Femur (tissue), 1 donor: ENCODE results near the gene BMPR1A.
A peak's percentile ranks its signal among the peaks of the same experiment; 100 is the strongest.
"Not testable (repeated sequence)": the region's sequence is repeated elsewhere in the genome, so short reads cannot be mapped to it uniquely, and the experiment has no call there.

Experiments
- DNase-seq: peaks from one replicate; pipeline ENCODE4 v3.0.0-alpha.2; 2017

BMPR1A gene

DNA sequence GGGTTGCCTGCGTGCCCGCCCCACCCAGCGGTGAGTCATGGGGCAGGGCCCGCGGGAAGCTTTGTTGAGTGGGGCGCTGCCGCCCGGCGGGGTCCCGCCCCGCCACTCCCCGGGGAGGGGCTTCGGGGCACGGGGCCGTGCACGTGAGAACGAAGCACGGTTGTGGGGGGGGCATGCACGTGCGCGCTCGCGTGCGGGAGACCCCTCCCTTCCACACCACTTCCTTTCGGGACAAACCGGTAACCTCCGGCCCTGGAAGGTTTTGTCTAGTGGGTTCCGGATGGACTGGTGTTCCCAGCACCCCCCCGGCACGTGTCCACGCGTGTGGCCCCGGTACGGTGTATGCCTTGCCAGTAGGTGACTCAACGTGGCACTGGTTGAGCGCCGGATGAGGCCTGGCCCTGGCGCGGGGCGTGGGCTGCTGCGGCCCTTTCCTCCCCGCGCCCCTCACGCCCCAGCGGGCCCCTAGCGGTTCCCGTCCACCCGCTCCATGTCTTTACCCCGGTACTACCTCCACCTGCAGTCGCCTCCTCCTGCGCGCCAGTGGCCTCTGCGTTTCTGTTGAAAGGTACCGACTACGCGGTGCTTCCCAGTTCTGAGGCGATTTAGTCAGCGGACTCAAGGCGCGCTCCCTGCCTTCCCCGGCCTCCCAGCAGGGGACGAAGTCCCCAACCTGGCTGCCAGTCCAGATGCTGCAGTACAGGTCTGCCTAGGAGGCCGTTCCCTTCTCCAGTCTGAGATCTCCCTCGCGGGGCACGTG is 215.0 kb downstream of the BMPR1A start:
- peak; percentile 91 for DNase-seq

DNA sequence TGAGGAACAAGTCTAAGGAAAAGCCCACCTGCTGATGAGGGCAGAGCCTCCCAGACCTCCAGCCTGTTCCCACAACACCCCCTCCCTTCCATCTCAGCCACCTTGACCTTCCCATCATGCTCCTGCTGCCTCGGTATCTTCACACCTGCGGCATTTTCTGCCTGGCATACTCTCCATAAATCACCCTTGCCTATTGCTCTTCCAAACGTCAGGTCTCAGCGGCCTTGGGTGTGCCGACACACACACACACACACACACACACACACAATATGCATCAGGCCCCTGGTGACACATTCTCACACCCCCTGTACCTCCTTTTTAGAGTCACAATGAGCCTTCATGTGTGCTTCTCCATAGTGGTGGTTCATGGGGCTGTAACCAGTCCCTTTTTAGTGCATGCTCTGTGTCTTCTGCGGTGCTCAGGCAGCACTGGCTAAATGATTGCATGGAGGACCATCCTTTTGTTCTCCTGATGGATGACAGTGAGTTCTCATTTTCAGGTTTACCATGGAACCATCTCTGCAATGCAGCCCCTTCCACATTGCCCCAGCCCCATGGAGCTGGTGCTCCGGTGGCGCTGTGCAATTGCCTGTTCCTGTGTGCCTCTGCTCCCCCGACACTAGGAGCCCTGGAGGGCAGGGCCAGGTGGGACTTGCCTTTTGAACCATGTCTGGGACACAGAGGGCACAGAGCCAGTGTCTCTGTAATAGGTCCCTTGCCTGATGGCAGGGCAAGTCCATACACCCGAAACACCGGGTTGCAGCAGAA is 216.4 kb downstream of the BMPR1A start:
- no peak for DNase-seq

DNA sequence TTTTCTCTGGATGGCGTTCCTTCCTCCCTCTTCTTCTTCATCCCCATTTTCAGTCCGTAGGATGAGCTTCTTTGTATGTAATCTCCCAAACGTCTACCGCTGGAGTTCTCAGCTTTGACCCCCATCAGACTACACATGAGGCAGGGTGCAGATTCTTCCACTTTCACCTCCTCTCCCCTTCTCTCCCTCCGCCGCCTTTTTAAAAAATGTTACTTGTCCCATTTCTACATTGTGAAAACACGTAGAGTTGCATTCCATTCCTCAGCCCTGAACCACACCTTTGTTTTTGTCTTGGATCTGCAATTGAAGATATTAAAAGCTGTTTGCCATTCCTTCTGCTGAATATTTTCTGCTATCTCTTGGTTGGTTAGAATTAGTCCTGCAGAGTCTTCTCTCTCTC is 218.1 kb downstream of the BMPR1A start:
- no peak for DNase-seq

DNA sequence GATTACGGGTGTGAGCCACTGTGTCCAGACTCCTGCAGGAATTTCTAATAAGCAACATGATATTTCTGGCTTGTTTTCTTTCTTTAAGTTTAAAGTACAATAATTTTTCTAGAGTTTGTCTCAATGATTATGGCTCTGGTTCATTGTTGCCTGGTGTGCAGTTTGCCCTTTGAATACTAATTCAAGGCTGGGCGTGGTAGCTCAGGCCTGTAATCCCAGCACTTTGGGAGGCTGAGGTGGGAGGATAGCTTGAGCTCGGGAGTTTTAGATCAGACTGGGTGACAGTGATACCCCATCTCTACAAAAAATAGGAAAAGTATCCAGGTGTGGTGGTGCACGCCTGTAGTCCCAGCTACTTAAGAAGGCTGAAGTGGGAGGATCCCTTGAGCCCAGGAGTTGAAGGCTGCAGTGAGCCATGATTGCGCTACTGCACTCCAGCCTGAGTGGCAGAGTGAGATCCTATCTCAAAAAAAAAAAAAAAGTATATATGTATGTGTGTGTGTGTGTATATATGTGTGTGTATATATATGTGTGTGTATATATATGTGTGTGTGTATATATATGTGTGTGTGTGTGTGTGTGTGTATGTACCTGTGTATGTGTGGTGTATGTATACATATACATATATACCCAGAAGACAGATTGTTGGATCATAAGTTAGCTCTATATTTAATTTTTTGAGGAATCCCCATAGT is 220.1 kb downstream of the BMPR1A start:
- DNase-seq, result no peak

DNA sequence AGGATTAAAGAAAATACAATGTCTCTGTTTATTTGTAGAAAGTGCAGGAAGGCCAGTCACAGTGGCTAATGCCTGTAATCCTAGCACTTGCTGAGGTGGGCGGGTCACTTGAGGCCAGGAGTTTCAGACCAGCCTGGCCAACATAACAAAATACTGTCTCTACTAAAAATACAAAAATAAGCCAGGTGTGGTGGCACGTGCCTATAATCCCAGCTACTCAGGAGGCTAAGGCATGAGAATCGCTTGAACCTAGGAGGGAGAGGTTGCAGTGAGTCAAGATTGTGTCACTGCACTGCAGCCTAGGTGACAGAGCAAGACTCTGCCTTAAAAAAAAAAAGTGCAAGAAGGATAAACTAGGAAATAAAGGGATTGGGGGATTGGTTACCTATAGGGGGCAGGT is 222.0 kb downstream of the BMPR1A start:
- not testable (repeated sequence) for DNase-seq

DNA sequence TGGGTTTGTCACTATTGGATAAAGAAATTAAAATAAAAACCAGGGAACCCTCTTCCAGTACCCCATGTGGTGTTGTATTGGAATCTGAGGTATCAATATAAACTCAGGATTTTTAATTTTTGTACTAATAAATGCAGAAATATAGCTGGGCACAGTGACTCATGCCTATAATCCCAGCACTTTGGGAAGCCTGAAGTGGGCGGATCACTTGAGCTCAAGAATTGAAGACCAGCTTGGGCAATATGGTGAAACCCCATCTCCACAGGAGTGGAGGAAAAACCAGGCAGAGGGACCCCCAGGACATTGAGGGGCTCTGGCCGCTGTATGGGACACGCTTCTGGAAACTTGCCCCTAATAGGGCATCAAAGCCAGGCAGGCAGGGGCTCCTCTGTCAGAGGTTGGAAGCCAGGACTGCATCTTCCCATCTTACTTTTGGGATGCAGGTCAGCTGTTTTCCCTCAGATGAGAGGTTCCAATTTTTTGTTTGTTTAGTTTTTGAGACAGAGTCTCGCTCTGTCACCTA is 222.9 kb downstream of the BMPR1A start:
- DNase-seq, result no peak

DNA sequence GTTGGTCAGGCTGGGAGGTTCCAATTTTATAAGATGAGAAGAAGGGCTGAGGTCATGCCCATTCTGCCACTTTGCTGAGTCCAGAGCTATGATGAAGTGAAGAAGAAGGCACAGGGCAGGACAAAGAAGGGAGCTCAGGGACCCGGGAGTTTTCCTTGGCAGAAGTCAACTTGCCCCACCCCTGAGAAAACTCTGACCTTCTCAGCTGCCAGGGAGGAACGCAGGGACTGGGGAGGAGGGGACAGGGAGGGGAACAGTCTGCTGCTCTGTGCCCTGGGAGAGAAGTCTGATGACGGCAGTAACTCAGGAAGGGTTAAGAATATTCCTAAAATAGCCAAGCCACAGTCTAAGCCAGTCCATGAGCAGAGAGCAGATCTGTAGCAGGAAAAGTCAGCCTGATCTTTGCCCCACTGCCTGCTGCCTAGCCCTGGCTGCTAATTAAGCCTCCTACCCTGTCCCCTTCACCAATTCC is 223.6 kb downstream of the BMPR1A start:
- peak; percentile 50 for DNase-seq

DNA sequence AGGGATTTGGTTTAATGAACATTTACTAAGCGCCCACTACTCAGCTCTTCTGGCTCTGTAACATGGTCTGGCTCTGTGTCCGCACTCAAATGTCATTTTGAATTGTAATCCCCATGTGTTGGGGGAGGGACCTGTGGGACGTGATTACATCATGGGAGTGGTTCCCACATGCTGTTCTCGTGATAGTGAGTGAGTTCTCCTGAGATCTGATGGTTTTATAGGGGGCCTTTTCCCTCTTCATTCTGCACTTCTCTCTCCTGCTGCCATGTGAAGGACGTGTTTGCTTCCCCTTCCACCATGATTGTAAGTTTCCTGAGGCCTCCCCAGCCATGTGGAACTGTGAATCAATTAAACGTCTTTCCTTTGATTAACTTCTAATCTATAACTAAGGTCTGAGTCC is 224.6 kb downstream of the BMPR1A start:
- not testable (repeated sequence) for DNase-seq

DNA sequence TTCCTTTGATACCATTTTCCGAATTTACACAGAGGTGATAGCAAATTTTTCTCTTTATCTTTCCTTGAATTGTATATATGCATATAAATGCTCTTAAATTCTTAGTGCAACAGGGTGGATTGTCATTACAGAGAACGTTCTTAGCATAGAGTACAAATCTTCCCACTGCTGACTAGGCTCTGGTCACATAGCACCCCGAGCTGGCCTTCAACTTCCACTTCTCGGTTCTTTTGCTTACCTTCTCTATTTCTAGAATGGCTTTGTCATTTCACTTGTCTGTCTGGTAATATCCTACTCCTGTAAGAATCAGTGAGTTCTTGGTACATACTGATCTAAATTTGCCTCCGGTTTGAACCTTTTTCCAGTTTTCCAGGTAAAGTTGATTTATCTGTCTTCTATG is 225.3 kb downstream of the BMPR1A start:
- DNase-seq, result no peak
